H1 (cell line): Measurements from ENCODE around the gene PPP1R1C. TPM values are rescaled to one million over a fixed set of nuclear protein-coding genes. Genes with fewer than 3 reads are reported as not detected.
A peak's percentile ranks its signal among the peaks of the same experiment; 100 is the strongest.

Experiments used
- CTCF ChIA-PET: fragments of 300-600 bp; sonication (Branson Sonifier 250); formaldehyde crosslinking; loops from one replicate; lab custom pipeline; 2021; ENCODE audit not compliant: partially characterized antibody; lab: Charles Lee
- POLR2A ChIA-PET: fragments of 300-600 bp; sonication (Branson Sonifier 250); formaldehyde crosslinking; loops from one replicate; lab custom pipeline; 2021; ENCODE audit warnings: inconsistent platforms; ENCODE audit not compliant: partially characterized antibody; lab: Charles Lee
- DNase-seq, 2 experiments: peaks; one replicate each; pipeline versions ENCODE4 v3.0.0 to v3.0.0-alpha.2; 2010 to 2022; ENCODE audit warnings: low spot score in 2 of 2, low read depth in 1 of 2, mixed read lengths in 1 of 2
- FAIRE-seq: peaks from 2 replicates; lab custom pipeline; 2011; peaks lifted over from hg19 to GRCh38; lab: Jason Lieb, UNC
- H2AFZ ChIP-seq: 2 replicates; pipeline ENCODE4 v1.8.1; 2012; ENCODE audit warnings: low read length, inconsistent platforms
- H2AK5ac ChIP-seq: 2 replicates; pipeline ENCODE4 v1.6.1; 2013; ENCODE audit warnings: low read depth, low read length
- H2BK120ac ChIP-seq: replicated peaks from 2 replicates; pipeline ENCODE3; 2013; ENCODE audit warnings: low read depth, low read length, inconsistent platforms
- H2BK12ac ChIP-seq: 2 replicates; pipeline ENCODE4 v1.6.1; 2013; ENCODE audit warnings: low read depth, low read length
- H2BK15ac ChIP-seq: 2 replicates; pipeline ENCODE4 v1.6.1; 2013; ENCODE audit warnings: low read length
- H2BK20ac ChIP-seq: 2 replicates; pipeline ENCODE4 v1.6.1; 2013; ENCODE audit warnings: low read length
- H2BK5ac ChIP-seq: 2 replicates; pipeline ENCODE4 v1.6.1; 2013; ENCODE audit warnings: low read depth, low read length
- H3K14ac ChIP-seq: 2 replicates; pipeline ENCODE4 v1.6.1; 2013; ENCODE audit warnings: inconsistent platforms; ENCODE audit not compliant: insufficient read length
- H3K18ac ChIP-seq: 2 replicates; pipeline ENCODE4 v1.6.1; 2013; ENCODE audit warnings: low read length; ENCODE audit errors: extremely low read depth
- H3K23ac ChIP-seq: 2 replicates; pipeline ENCODE4 v1.6.1; 2013; ENCODE audit warnings: inconsistent platforms; ENCODE audit not compliant: insufficient read length
- H3K23me2 ChIP-seq: 2 replicates; pipeline ENCODE4 v1.6.1; 2013; ENCODE audit warnings: low read depth, low read length
- H3K27ac ChIP-seq: 2 replicates; pipeline ENCODE4 v1.6.1; 2011; ENCODE audit warnings: low read depth, low read length, inconsistent platforms
- H3K27me3 ChIP-seq, 4 experiments: replicated peaks in 1 of 4; 1 replicate in 1 of 4; 2 replicates in 3 of 4; pipeline versions ENCODE4 v1.6.1 to v1.8.1; 2011 to 2013; ENCODE audit warnings: low read length in 3 of 4, mild to moderate bottlenecking in 3 of 4, inconsistent platforms in 2 of 4, mixed read lengths in 2 of 4, moderate library complexity in 1 of 4; ENCODE audit not compliant: control insufficient read depth in 3 of 4, insufficient read depth in 3 of 4; ENCODE audit errors: extremely low read depth in 1 of 4
- H3K36me3 ChIP-seq, 4 experiments: 2 replicates each; pipeline versions ENCODE4 v1.6.1 to v1.8.1; 2011 to 2013; ENCODE audit warnings: mild to moderate bottlenecking in 4 of 4, low read length in 3 of 4, moderate library complexity in 2 of 4, control low read depth in 1 of 4, inconsistent platforms in 1 of 4; ENCODE audit not compliant: insufficient read depth in 4 of 4, control insufficient read depth in 2 of 4
- H3K4ac ChIP-seq: replicated peaks from 2 replicates; pipeline ENCODE3; 2013; ENCODE audit warnings: low read length, low read depth, mixed read lengths, inconsistent platforms; ENCODE audit not compliant: insufficient read length
- H3K4me1 ChIP-seq, 4 experiments: replicated peaks in 1 of 4; 1 replicate in 1 of 4; 2 replicates in 3 of 4; pipeline versions ENCODE4 v1.6.1 to v1.8.1; 2011 to 2013; ENCODE audit warnings: low read length in 3 of 4, inconsistent platforms in 2 of 4, mixed read lengths in 1 of 4; ENCODE audit not compliant: insufficient read depth in 4 of 4, control insufficient read depth in 3 of 4
- H3K4me2 ChIP-seq, 2 experiments: 2 replicates each; pipeline versions ENCODE4 v1.6.1 to v1.8.1; 2011 to 2013; ENCODE audit warnings: low read depth in 2 of 2, low read length in 2 of 2, control low read depth in 1 of 2, inconsistent platforms in 1 of 2, mild to moderate bottlenecking in 1 of 2; ENCODE audit not compliant: insufficient read depth in 1 of 2
- H3K4me3 ChIP-seq, 4 experiments: fragments of 200-600, 300-600 bp in 1 of 4; sonication (generic), shearing (Covaris generic), sonication (Bioruptor Twin) in 1 of 4; 2 replicates each; pipeline versions ENCODE4 v1.5.1 to v1.8.1; 2011 to 2016; ENCODE audit warnings: low read length in 4 of 4, low read depth in 3 of 4, control low read depth in 2 of 4, inconsistent platforms in 2 of 4, mild to moderate bottlenecking in 2 of 4, mixed read lengths in 1 of 4, moderate library complexity in 1 of 4; ENCODE audit not compliant: insufficient read depth in 2 of 4; ENCODE audit errors: extremely low read depth in 1 of 4
- H3K56ac ChIP-seq: replicated peaks from 2 replicates; pipeline ENCODE3; 2013; ENCODE audit warnings: low read depth, mild to moderate bottlenecking, mixed read lengths, low read length, inconsistent platforms; ENCODE audit not compliant: insufficient read length
- H3K79me1 ChIP-seq: 2 replicates; pipeline ENCODE4 v1.6.1; 2013; ENCODE audit warnings: low read depth, low read length, control low read depth
- H3K79me2 ChIP-seq, 2 experiments: 2 replicates each; pipeline versions ENCODE4 v1.6.1 to v1.8.1; 2012 to 2013; ENCODE audit warnings: low read length in 2 of 2, mild to moderate bottlenecking in 2 of 2, inconsistent platforms in 1 of 2; ENCODE audit not compliant: insufficient read depth in 2 of 2, control insufficient read depth in 1 of 2
- H3K9ac ChIP-seq, 4 experiments: replicated peaks in 1 of 4; 1 replicate in 1 of 4; 2 replicates in 3 of 4; pipeline versions ENCODE4 v1.6.1 to v1.8.1; 2011 to 2013; ENCODE audit warnings: low read depth in 3 of 4, low read length in 3 of 4, control low read depth in 2 of 4, mild to moderate bottlenecking in 2 of 4, moderate library complexity in 2 of 4, inconsistent platforms in 1 of 4; ENCODE audit errors: extremely low read depth in 1 of 4
- H3K9me3 ChIP-seq, 2 experiments: 2 replicates each; pipeline versions ENCODE4 v1.6.1 to v1.8.1; 2012 to 2013; ENCODE audit warnings: mild to moderate bottlenecking in 2 of 2, moderate library complexity in 2 of 2, control low read depth in 1 of 2, inconsistent platforms in 1 of 2, low read depth in 1 of 2, low read length in 1 of 2, mixed read lengths in 1 of 2; ENCODE audit not compliant: insufficient read depth in 2 of 2
- H4K20me1 ChIP-seq, 2 experiments: replicated peaks in 1 of 2; 2 replicates each; pipeline versions ENCODE3 to v1.8.1; 2011 to 2013; ENCODE audit warnings: inconsistent platforms in 2 of 2, low read length in 2 of 2, mild to moderate bottlenecking in 1 of 2; ENCODE audit not compliant: insufficient read depth in 2 of 2, control insufficient read depth in 1 of 2
- H4K5ac ChIP-seq: 2 replicates; pipeline ENCODE4 v1.6.1; 2013; ENCODE audit warnings: low read length, low read depth, mixed read lengths, inconsistent platforms; ENCODE audit not compliant: insufficient read length
- H4K8ac ChIP-seq: 2 replicates; pipeline ENCODE4 v1.8.0; 2013; ENCODE audit warnings: mild to moderate bottlenecking, moderate library complexity, low read length, inconsistent platforms; ENCODE audit not compliant: insufficient read depth; ENCODE audit errors: extremely low read depth
- H4K91ac ChIP-seq: replicated peaks from 2 replicates; pipeline ENCODE3; 2013; ENCODE audit warnings: low read length, mixed read lengths, inconsistent platforms; ENCODE audit not compliant: insufficient read length
- EZH2 ChIP-seq: fragments of 200-600 bp; sonication (generic); IDR thresholded peaks from 2 replicates; pipeline ENCODE4 v1.7.1; 2012; ENCODE audit warnings: low read depth, mild to moderate bottlenecking, moderate library complexity, low read length, inconsistent platforms; ENCODE audit not compliant: severe bottlenecking
- WGBS, 2 experiments: shearing (Covaris generic) in 1 of 2; methylation state at CpG; one replicate each; pipeline versions ENCODE4 v1.1.6 to v1.1.7; 2013 to 2015; ENCODE audit warnings: low lambda C conversion rate in 2 of 2, mixed read lengths in 2 of 2, inconsistent platforms in 1 of 2, low coverage in 1 of 2, missing lambda C conversion rate in 1 of 2; ENCODE audit not compliant: insufficient replicate concordance in 2 of 2, insufficient coverage in 1 of 2, insufficient read length in 1 of 2; ENCODE audit errors: extremely low coverage in 1 of 2, missing lambda C conversion rate in 1 of 2; 5-methylcytosine and 5-hydroxymethylcytosine counted together
- polyA plus RNA-seq, 7 experiments: library from polyadenylated mRNA; depleted of rRNA in 3 of 7; stranded (reverse) in 5 of 7; unstranded in 2 of 7; fragments of >200 nt in 5 of 7; fragments of 200-250 nt in 2 of 7; gene quantifications; 1 replicate in 5 of 7; 2 replicates in 1 of 7; 4 replicates in 1 of 7; pipeline versions ENCODE4 v1.2.1 to v1.2.3, GENCODE V29; 2011 to 2013; ENCODE audit warnings: missing spikeins in 2 of 7, mixed read lengths in 2 of 7
- total RNA-seq: library from RNA; stranded (reverse); fragmentation: NEBNext Ultra II Directional; extraction: Animal tissue kit (Norgen Biotek cat#: 25700); gene quantifications from 2 replicates; pipeline ENCODE4 v1.2.1, GENCODE V29; 2021

PPP1R1C gene
- total and polyA plus RNA-seq, 2 of the 8 experiments (the other 6 are each of a cell fraction or from before 2014, with no cell fraction given): 1.3 to 5.3 TPM

GRCh38 chr2:182144776-182145165, 159.1 kb downstream of the PPP1R1C start:
- Histone ChIP-seq H4K8ac (no peak overlapping the region), H2AFZ (peak overlapping the region; percentile 78)
- DNase-seq: no peak

More at GRCh38 chr2:182144776-182145165, 159.1 kb downstream of the PPP1R1C start:
- no peak overlapping the region for H4K91ac ChIP-seq
- H3K4me1 ChIP-seq: peaks cover 0 to 7% (median 1%) of the 10 kb centered on the region in 4 experiments; a peak in 2 of 7 replicates
- H3K9ac ChIP-seq: no peak overlapping the region
- H3K79me1 ChIP-seq: no peaks in the 10 kb centered on the region
- no peak overlapping the region for H3K23ac ChIP-seq
- no peaks in the 10 kb centered on the region for H3K36me3 ChIP-seq
- POLR2A ChIA-PET: interaction anchor here (0.5 to 1.0 kb wide), 2 partner anchors 13 to 41 kb away, joined by 3 to 4 read pairs; no protein-coding TSS in a partner anchor
- H2AK5ac ChIP-seq: no peak overlapping the region
- no peak overlapping the region for H3K18ac ChIP-seq
- no peak overlapping the region for H3K56ac ChIP-seq
- H4K20me1 ChIP-seq: no peaks in the 10 kb centered on the region
- no peak overlapping the region for H3K4ac ChIP-seq
- H3K79me2 ChIP-seq: no peaks in the 10 kb centered on the region
- FAIRE-seq: no peak
- no peak overlapping the region for H3K27ac ChIP-seq
- no peak overlapping the region for H3K4me3 ChIP-seq
- H2BK15ac ChIP-seq: no peak overlapping the region
- H2BK5ac ChIP-seq: no peak overlapping the region
- TF ChIP-seq EZH2: no peak
- TF ChIP-seq, all 59 proteins: peak for 0
- H2BK20ac ChIP-seq: no peak overlapping the region
- 93% methylated on average over 1 of the region's 1 CpG; no CpG with 5 or more reads in 1 of the 2 experiments for WGBS, 2 experiments
- CTCF ChIA-PET: interaction anchor here (0.9 to 2.9 kb wide), 5 partner anchors 8 to 504 kb away, joined by 3 to 9 read pairs (median 3); no protein-coding TSS in a partner anchor
- no peaks in the 10 kb centered on the region for H3K9me3 ChIP-seq
- no peak overlapping the region for H4K5ac ChIP-seq
- no peak overlapping the region for H3K14ac ChIP-seq
- no peak overlapping the region for H2BK12ac ChIP-seq
- no peaks in the 10 kb centered on the region for H3K27me3 ChIP-seq
- H2BK120ac ChIP-seq: no peak overlapping the region
- no peak overlapping the region for H3K4me2 ChIP-seq
- H3K23me2 ChIP-seq: no peaks in the 10 kb centered on the region
